ENCODE measurements around the gene LTA. TPM values are rescaled to one million over a fixed set of nuclear protein-coding genes. Genes with fewer than 3 reads are reported as not detected.

Gene LTA
- total and polyA plus RNA-seq, 5 donors = 0.07 TPM; not detected in 4

- no peaks in the 10 kb centered on the region for H3K27me3 ChIP-seq (ENCODE audit: control insufficient read depth, insufficient read depth)
- intact Hi-C loops (cut with DNase I) = no loop called here
- peak within 1 kb of the TSS; percentile 100 for H3K27ac ChIP-seq (ENCODE audit: low read length)
- no peaks in the 10 kb centered on the region for H3K9me3 ChIP-seq (ENCODE audit: control insufficient read depth, low read length)
- peak in 2 of 3 donors; percentile 90 to 95 for DNase-seq
- peak within 1 kb of the TSS; percentile 83 for H3K4me3 ChIP-seq (ENCODE audit: low read length)
- H3K4me1 ChIP-seq (ENCODE audit: control insufficient read depth, insufficient read depth, low read length) = no peaks in the 10 kb centered on the region
- WGBS = under 1% methylated on average over 65 of the region's 67 CpGs
- peak; percentile 59 to 69 for ATAC-seq
Observed at GRCh38 chr6:31620586-31621319, 48.7 kb downstream of the LTA start, which contains the start of gene PRRC2A. Gene PRRC2A (plus strand): TSS chr6:31620715. CDS start chr6:31622790, 2,075 bp downstream.

GRCh38 chr6:31621320-31621939 lies 49.3 kb downstream of the LTA start:
- ATAC-seq = no peak
- intact Hi-C loops (cut with DNase I) = no loop called here
- no peaks in the 10 kb centered on the region for H3K4me1 ChIP-seq (ENCODE audit: control insufficient read depth, insufficient read depth, low read length)
- H3K9me3 ChIP-seq (ENCODE audit: control insufficient read depth, low read length) = no peaks in the 10 kb centered on the region
- WGBS = 8% methylated on average over 15 of the region's 15 CpGs
- H3K27me3 ChIP-seq (ENCODE audit: control insufficient read depth, insufficient read depth) = no peaks in the 10 kb centered on the region
- H3K4me3 ChIP-seq (ENCODE audit: low read length) = peak overlapping the region; percentile 83
- no peak for DNase-seq
- peak overlapping the region; percentile 96 for H3K27ac ChIP-seq (ENCODE audit: low read length)

DNA sequence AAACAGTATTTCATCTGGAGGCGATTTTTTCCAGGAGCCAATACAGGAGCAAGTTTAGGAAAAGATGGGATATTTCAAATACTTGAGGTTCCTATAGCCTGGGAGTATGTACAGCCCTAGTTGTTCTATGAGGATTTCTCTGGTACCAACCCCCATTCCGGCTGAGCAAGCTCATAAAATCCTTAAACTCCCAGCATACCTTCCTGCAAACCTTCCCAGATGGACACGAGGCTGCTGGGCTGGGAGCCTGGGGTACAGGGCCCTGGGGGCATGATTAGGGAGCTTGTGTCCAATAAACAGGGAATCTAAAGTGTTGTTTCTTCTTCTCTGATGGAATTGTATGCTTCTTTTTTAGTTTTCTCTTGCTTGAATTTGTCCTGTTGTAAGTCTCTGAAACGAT lies 49.9 kb downstream of the LTA start:
- DNase-seq = no peak
- H3K27me3 ChIP-seq (ENCODE audit: control insufficient read depth, insufficient read depth) = no peaks in the 10 kb centered on the region
- no peaks in the 10 kb centered on the region for H3K4me1 ChIP-seq (ENCODE audit: control insufficient read depth, insufficient read depth, low read length)
- H3K4me3 ChIP-seq (ENCODE audit: low read length) = peak overlapping the region; percentile 83
- intact Hi-C loops (cut with DNase I) = no loop called here
- 22% methylated on average over 4 of the region's 4 CpGs for WGBS
- ATAC-seq = no peak
- H3K27ac ChIP-seq (ENCODE audit: low read length) = no peak overlapping the region
- no peaks in the 10 kb centered on the region for H3K9me3 ChIP-seq (ENCODE audit: control insufficient read depth, low read length)

DNA sequence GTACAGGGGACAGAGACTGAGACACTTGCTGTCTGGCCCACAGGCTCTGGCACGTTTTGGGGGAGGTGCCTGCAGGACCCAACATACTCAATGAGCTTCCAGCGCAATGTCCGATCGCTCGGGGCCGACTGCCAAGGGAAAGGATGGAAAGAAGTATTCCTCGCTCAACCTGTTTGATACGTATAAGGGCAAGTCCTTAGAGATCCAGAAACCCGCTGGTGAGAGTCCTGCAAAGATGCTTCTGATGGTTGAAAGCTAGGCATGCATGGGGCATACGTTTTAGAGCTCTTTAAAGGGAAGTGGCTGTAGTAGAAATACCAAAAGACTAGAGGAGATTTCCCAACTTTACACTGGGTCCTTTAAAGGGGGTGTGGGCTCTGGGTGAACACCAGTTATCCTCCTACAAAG lies 50.6 kb downstream of the LTA start:
- 47% methylated on average over 10 of the region's 10 CpGs for WGBS
- DNase-seq (peak in 1 of 3 donors; percentile 60), ATAC-seq (no peak)
- Histone ChIP-seq H3K9me3 (ENCODE audit: control insufficient read depth, low read length) (no peaks in the 10 kb centered on the region), H3K27ac (ENCODE audit: low read length) (no peak overlapping the region), H3K27me3 (ENCODE audit: control insufficient read depth, insufficient read depth) (no peaks in the 10 kb centered on the region), H3K4me1 (ENCODE audit: control insufficient read depth, insufficient read depth, low read length) (no peaks in the 10 kb centered on the region), H3K4me3 (ENCODE audit: low read length) (no peak overlapping the region)
- intact Hi-C loops (cut with DNase I) = no loop called here

Other genes starting within 250 kb of the LTA start
Only the 30 nearest of the 34 such genes appear.
- 100 to 1,000 TPM; 283 to 475 (median 403) TPM for gene HLA-B, start 215.1 kb upstream of the LTA start, total RNA-seq
- 448 TPM for gene HLA-B, start 215.1 kb upstream of the LTA start, polyA plus RNA-seq
- 10 to 100 TPM; 10.1 to 13.6 (median 11.3) TPM for gene MICA, start 168.7 kb upstream of the LTA start, total RNA-seq
- 8.8 TPM for gene MICA, start 168.7 kb upstream of the LTA start, polyA plus RNA-seq
- gene MICB, start 74.1 kb upstream of the LTA start, total RNA-seq = 1 to 10 TPM; 1.6 to 1.8 (median 1.6) TPM
- 1.2 TPM for gene MICB, start 74.1 kb upstream of the LTA start, polyA plus RNA-seq
- not detected for gene MCCD1, start 43.3 kb upstream of the LTA start, total RNA-seq
- not detected for gene MCCD1, start 43.3 kb upstream of the LTA start, polyA plus RNA-seq
- gene DDX39B, start 30.3 kb upstream of the LTA start, total RNA-seq = 100 to 1,000 TPM; 196 to 235 (median 212) TPM
- gene DDX39B, start 30.3 kb upstream of the LTA start, polyA plus RNA-seq = 145 TPM
- gene ATP6V1G2, start 25.7 kb upstream of the LTA start, total RNA-seq = 1 to 10 TPM; 1.7 to 3.8 (median 2.6) TPM
- 2.8 TPM for gene ATP6V1G2, start 25.7 kb upstream of the LTA start, polyA plus RNA-seq
- 10 to 100 TPM; 12.2 to 19.3 (median 14.6) TPM for gene NFKBIL1, start 24.7 kb upstream of the LTA start, total RNA-seq
- gene NFKBIL1, start 24.7 kb upstream of the LTA start, polyA plus RNA-seq = 16.7 TPM
- under 1 TPM; 0.42 to 0.71 (median 0.53) TPM for gene TNF, start 3.3 kb downstream of the LTA start, total RNA-seq
- 0.23 TPM for gene TNF, start 3.3 kb downstream of the LTA start, polyA plus RNA-seq
- 1 to 10 TPM in 1 of 4 donors, under 1 TPM in 2, not detected in 1; 0.59 to 1.5 (median 0.60) TPM for gene LTB, start 10.1 kb downstream of the LTA start, total RNA-seq
- 0.61 TPM for gene LTB, start 10.1 kb downstream of the LTA start, polyA plus RNA-seq
- gene LST1, start 14.0 kb downstream of the LTA start, total RNA-seq = 10 to 100 TPM; 10.2 to 16.6 (median 12.4) TPM
- gene LST1, start 14.0 kb downstream of the LTA start, polyA plus RNA-seq = 7.8 TPM
- gene NCR3, start 20.7 kb downstream of the LTA start, total RNA-seq = under 1 TPM in 2 of 4 donors, not detected in 2; 0.26 to 0.31 TPM
- gene NCR3, start 20.7 kb downstream of the LTA start, polyA plus RNA-seq = 0.11 TPM
- 10 to 100 TPM; 17.9 to 29.9 (median 21.3) TPM for gene AIF1, start 42.9 kb downstream of the LTA start, total RNA-seq
- gene AIF1, start 42.9 kb downstream of the LTA start, polyA plus RNA-seq = 14.7 TPM
- 100 to 1,000 TPM in 2 of 4 donors, 10 to 100 TPM in 2; 96.9 to 110 (median 103) TPM for gene PRRC2A, start 48.4 kb downstream of the LTA start, total RNA-seq
- gene PRRC2A, start 48.4 kb downstream of the LTA start, polyA plus RNA-seq = 95.2 TPM
- 100 to 1,000 TPM; 230 to 260 (median 256) TPM for gene BAG6, start 80.4 kb downstream of the LTA start, total RNA-seq
- 226 TPM for gene BAG6, start 80.4 kb downstream of the LTA start, polyA plus RNA-seq
- gene APOM, start 83.6 kb downstream of the LTA start, total RNA-seq = 1 to 10 TPM in 2 of 4 donors, under 1 TPM in 2; 0.48 to 2.8 (median 1.4) TPM
- 3.9 TPM for gene APOM, start 83.6 kb downstream of the LTA start, polyA plus RNA-seq
- 10 to 100 TPM; 18.5 to 20.7 (median 20.1) TPM for gene C6orf47, start 88.5 kb downstream of the LTA start, total RNA-seq
- gene C6orf47, start 88.5 kb downstream of the LTA start, polyA plus RNA-seq = 21.2 TPM
- 10 to 100 TPM; 16.8 to 23.9 (median 20.0) TPM for gene GPANK1, start 92.7 kb downstream of the LTA start, total RNA-seq
- gene GPANK1, start 92.7 kb downstream of the LTA start, polyA plus RNA-seq = 24.6 TPM
- 100 to 1,000 TPM; 110 to 123 (median 116) TPM for gene CSNK2B, start 93.8 kb downstream of the LTA start, total RNA-seq
- 158 TPM for gene CSNK2B, start 93.8 kb downstream of the LTA start, polyA plus RNA-seq
- gene LY6G5B, start 97.7 kb downstream of the LTA start, total RNA-seq = 1 to 10 TPM; 4.0 to 8.7 (median 5.9) TPM
- gene LY6G5B, start 97.7 kb downstream of the LTA start, polyA plus RNA-seq = 4.6 TPM
- gene LY6G5C, start 108.8 kb downstream of the LTA start, total RNA-seq = 1 to 10 TPM; 2.1 to 3.8 (median 2.3) TPM
- gene LY6G5C, start 108.8 kb downstream of the LTA start, polyA plus RNA-seq = 5.0 TPM
- 10 to 100 TPM; 28.4 to 37.0 (median 31.7) TPM for gene ABHD16A, start 131.0 kb downstream of the LTA start, total RNA-seq
- gene ABHD16A, start 131.0 kb downstream of the LTA start, polyA plus RNA-seq = 28.1 TPM
- gene LY6G6F, start 134.6 kb downstream of the LTA start, total RNA-seq = not detected
- gene LY6G6F, start 134.6 kb downstream of the LTA start, polyA plus RNA-seq = not detected
- not detected for gene LY6G6D, start 143.1 kb downstream of the LTA start, total RNA-seq
- not detected for gene LY6G6D, start 143.1 kb downstream of the LTA start, polyA plus RNA-seq
- not detected for gene LY6G6C, start 149.5 kb downstream of the LTA start, total RNA-seq
- 0.18 TPM for gene LY6G6C, start 149.5 kb downstream of the LTA start, polyA plus RNA-seq
- under 1 TPM in 3 of 4 donors, not detected in 1; 0.31 to 0.37 (median 0.35) TPM for gene MPIG6B, start 151.1 kb downstream of the LTA start, total RNA-seq
- gene MPIG6B, start 151.1 kb downstream of the LTA start, polyA plus RNA-seq = 0.20 TPM
- gene DDAH2, start 157.0 kb downstream of the LTA start, total RNA-seq = 10 to 100 TPM; 42.4 to 55.6 (median 49.3) TPM
- gene DDAH2, start 157.0 kb downstream of the LTA start, polyA plus RNA-seq = 57.4 TPM
- gene CLIC1, start 164.2 kb downstream of the LTA start, total RNA-seq = 100 to 1,000 TPM in 3 of 4 donors, 10 to 100 TPM in 1; 99.4 to 153 (median 116) TPM
- 116 TPM for gene CLIC1, start 164.2 kb downstream of the LTA start, polyA plus RNA-seq
- gene MSH5, start 167.7 kb downstream of the LTA start, total RNA-seq = 1 to 10 TPM; 2.6 to 3.2 (median 3.0) TPM
- 1.8 TPM for gene MSH5, start 167.7 kb downstream of the LTA start, polyA plus RNA-seq
- gene SAPCD1, start 190.4 kb downstream of the LTA start, total RNA-seq = under 1 TPM in 1 of 4 donors, not detected in 3; 0.50 TPM
- 0.25 TPM for gene SAPCD1, start 190.4 kb downstream of the LTA start, polyA plus RNA-seq
- 10 to 100 TPM in 1 of 4 donors, 1 to 10 TPM in 3; 3.4 to 12.8 (median 8.2) TPM for gene VWA7, start 205.0 kb downstream of the LTA start, total RNA-seq
- gene VWA7, start 205.0 kb downstream of the LTA start, polyA plus RNA-seq = 3.2 TPM

Measured in right cardiac atrium (tissue), 5 donors.